Mucosa of descending colon (tissue), 3 donors: ENCODE data around the gene ADAMTS2. TPM values are rescaled to one million over a fixed set of nuclear protein-coding genes. Genes with fewer than 3 reads are reported as not detected.
"Not testable (repeated sequence)": the region's sequence is repeated elsewhere in the genome, so short reads cannot be mapped to it uniquely, and the experiment has no call there.

Experiments used
- ATAC-seq: fragments of 200-7000 bp; cut with Tn5 transposase; one replicate; pipeline ENCODE4 v1.9.1; 2020; ENCODE audit warnings: mild to moderate bottlenecking, moderate library complexity
- DNase-seq, 3 donors: peaks; one replicate each; pipeline ENCODE4 v3.0.0-alpha.2; 2020
- H3K36me3 ChIP-seq: fragments of 200-600 bp; one replicate; pipeline ENCODE4 v1.8.0; 2021; ENCODE audit warnings: low read depth, mild to moderate bottlenecking
- H3K4me1 ChIP-seq: fragments of 200-600 bp; one replicate; pipeline ENCODE4 v1.8.0; 2021; ENCODE audit warnings: low read depth, mild to moderate bottlenecking
- H3K4me3 ChIP-seq: fragments of 200-600 bp; one replicate; pipeline ENCODE4 v1.8.0; 2021; ENCODE audit warnings: mild to moderate bottlenecking
- H3K9me3 ChIP-seq: fragments of 200-600 bp; one replicate; pipeline ENCODE4 v1.8.0; 2021; ENCODE audit warnings: mild to moderate bottlenecking
- intact Hi-C, 2 donors: fragments of 100-400 bp; cut with DNase I in 1 of 2; cut with micrococcal nuclease in 1 of 2; formaldehyde crosslinking; loops; one replicate each; pipeline versions ENCODE4 v1.11.0 to v1.11.1; 2022; cut with DNase I, micrococcal nuclease
- total RNA-seq, 3 donors: library from RNA; stranded (reverse); fragmentation: NEBNext Ultra II Directional in 2 of 3; extraction: Animal tissue kit (Norgen Biotek cat#: 25700) in 2 of 3; gene quantifications; one replicate each; pipeline versions ENCODE4 v1.2.1 to v1.2.4, GENCODE V29; 2021 to 2023
- TF ChIP-seq, protein P1 (sequence below): fragments of 200-600 bp; IDR thresholded peaks from one replicate; pipeline ENCODE4 v1.8.0; 2022; ENCODE audit warnings: antibody characterized with exemption, mild to moderate bottlenecking
- donor health status: DM: no; HTN: no; CAD: no; lungs with moderate emphysema.
- donor health status: DM: no; HTN: no; CAD: no.
- donor health status: DM: no; HTN: yes; CAD: no.

ADAMTS2 gene
- total RNA-seq, 3 donors from 2014 or later, result 1.3 to 9.2 (median 7.3) TPM

DNA sequence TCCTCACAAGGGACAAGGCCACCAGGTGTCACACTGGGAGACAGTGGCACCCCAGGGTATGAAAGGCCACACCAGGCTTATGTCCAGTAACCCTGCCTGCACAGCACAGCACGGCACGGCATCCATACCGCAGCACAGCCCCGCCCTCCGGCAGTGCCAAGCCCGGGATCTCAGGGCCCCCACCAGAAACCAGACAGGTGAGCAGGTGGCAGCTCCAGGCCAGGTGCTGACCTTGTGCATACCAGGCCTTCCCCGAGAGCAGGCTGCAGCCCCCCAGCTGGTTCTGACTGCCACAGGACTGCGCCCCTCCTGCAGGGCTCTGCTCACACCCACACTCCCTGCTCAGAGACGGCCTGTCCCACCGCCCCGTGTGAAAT, 56.5 kb downstream of the ADAMTS2 start:
- intact Hi-C loops, result no loop called here
- Histone ChIP-seq H3K9me3 (no peaks in the 10 kb centered on the region), H3K4me1 (no peaks in the 10 kb centered on the region), H3K4me3 (no peak overlapping the region), H3K36me3 (no peaks in the 10 kb centered on the region)
- TF ChIP-seq, protein P1, sequence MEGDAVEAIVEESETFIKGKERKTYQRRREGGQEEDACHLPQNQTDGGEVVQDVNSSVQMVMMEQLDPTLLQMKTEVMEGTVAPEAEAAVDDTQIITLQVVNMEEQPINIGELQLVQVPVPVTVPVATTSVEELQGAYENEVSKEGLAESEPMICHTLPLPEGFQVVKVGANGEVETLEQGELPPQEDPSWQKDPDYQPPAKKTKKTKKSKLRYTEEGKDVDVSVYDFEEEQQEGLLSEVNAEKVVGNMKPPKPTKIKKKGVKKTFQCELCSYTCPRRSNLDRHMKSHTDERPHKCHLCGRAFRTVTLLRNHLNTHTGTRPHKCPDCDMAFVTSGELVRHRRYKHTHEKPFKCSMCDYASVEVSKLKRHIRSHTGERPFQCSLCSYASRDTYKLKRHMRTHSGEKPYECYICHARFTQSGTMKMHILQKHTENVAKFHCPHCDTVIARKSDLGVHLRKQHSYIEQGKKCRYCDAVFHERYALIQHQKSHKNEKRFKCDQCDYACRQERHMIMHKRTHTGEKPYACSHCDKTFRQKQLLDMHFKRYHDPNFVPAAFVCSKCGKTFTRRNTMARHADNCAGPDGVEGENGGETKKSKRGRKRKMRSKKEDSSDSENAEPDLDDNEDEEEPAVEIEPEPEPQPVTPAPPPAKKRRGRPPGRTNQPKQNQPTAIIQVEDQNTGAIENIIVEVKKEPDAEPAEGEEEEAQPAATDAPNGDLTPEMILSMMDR, result no peak
- DNase-seq (peak in 1 of 3 donors; percentile 47), ATAC-seq (no peak)

DNA sequence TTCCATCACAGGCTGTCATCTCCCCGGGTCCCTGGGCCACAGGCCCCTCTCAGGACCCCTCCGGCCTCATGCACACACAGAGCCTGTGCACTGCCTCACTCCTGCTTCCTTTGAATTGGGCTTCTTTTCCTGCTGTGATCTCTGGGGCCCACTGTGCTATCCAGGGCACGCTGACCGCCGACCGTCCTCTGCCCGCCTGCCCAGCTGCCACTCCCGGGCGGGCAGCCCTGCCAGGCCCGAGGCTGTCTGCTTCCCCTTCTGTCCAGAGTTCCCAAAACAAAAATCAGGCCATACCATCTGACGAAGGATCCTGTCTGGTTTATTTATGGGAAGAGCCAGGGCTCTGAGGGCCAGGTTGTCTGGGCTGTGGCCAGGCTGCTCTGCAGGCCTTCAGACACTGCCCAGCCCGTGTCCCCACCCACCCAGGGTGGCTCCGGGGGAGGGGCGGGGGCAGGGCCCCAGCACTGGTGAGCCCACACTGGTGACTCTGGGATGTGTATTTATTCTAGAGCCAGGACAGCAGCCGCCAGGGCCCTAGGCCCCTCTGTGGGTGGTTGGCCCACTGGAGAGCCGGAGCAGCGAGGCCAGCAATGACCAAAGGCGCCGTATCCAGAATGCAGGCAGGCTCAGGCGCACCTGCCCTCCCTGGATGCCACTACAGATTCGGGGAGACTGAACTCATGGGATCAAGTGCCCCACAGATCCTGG, 57.0 kb downstream of the ADAMTS2 start:
- DNase-seq (peak in 1 of 3 donors; percentile 29), ATAC-seq (no peak)
- Histone ChIP-seq H3K36me3 (no peaks in the 10 kb centered on the region), H3K4me1 (no peaks in the 10 kb centered on the region), H3K9me3 (no peaks in the 10 kb centered on the region), H3K4me3 (no peak overlapping the region)
- TF ChIP-seq, protein P1, result no peak
- intact Hi-C loops, result no loop called here

DNA sequence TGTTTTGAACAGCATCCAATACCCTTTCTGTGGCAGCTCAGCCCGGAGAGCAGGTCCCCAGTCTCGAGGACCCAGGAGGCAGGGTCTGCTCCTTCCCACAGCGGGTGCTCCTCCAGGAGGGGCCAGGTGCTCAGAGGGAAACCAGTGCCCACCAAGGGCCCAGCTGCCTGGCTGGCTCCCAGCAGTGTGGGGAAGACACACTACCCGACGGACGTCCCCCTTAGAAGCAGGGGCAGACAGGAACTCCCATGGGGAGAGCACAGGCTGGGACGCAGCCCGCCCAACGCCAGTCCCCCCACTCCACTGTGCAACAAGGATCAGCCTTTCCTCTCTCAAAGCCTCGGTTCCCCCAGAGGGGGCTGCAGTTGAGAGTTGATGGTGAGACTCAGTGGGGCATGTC, 57.6 kb downstream of the ADAMTS2 start:
- H3K9me3 ChIP-seq, result no peaks in the 10 kb centered on the region
- no peaks in the 10 kb centered on the region for H3K4me1 ChIP-seq
- DNase-seq (peak in 1 of 3 donors; percentile 21), ATAC-seq (peak; percentile 10)
- H3K4me3 ChIP-seq, result no peak overlapping the region
- H3K36me3 ChIP-seq, result no peaks in the 10 kb centered on the region
- TF ChIP-seq, protein P1, result no peak
- intact Hi-C loops, result no loop called here

DNA sequence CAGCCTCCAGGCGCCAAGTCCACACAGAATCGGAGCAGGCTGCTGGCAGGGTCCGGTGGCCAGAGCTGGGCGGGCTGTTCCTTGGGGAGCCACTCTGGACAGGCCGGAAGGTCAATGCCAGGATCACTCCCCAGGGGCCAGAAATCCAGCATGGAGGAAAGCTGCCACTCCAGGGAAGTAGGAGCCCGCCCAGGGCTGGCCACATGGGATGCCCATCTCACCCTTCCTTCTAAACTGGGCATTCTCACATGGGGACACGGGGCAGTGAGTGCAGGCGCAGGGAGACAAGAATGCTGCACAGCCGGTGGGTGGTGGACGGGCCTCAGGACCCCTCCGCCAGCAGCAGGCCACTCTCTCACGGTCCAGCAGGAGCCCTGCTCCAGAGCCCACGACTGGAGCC, 58.2 kb downstream of the ADAMTS2 start:
- no peak for ATAC-seq

DNA sequence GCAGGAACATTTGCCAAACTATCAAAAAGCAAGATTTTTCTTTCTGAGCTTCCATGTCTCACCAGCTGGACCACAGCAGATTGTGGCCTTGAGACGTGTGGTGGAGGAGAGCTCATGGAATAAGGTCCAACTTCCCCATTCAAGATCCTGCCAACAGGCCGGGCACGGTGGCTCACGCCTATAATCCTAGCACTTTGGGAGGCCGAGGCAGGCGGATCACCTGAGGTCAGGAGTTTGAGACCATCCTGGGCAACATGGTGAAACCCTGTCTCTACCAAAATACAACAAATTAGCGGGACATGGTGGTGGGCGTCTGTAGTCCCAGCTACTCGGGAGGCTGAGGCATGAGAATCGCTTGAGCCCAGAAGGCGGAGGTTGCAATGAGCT, 59.5 kb downstream of the ADAMTS2 start:
- H3K36me3 ChIP-seq, ATAC-seq, H3K9me3 ChIP-seq, intact Hi-C loops, H3K4me3 ChIP-seq, H3K4me1 ChIP-seq: not testable (repeated sequence)
- DNase-seq, result peak in 1 of 3 donors; percentile 8

More for the DNA sequence above, 58.2 kb downstream of the ADAMTS2 start:
- TF ChIP-seq, protein P1, result no peak
- peak in 2 of 3 donors; percentile 5 to 30 for DNase-seq
- intact Hi-C loops, result no loop called here
- Histone ChIP-seq H3K4me3 (no peak overlapping the region), H3K36me3 (no peaks in the 10 kb centered on the region), H3K9me3 (no peaks in the 10 kb centered on the region), H3K4me1 (no peaks in the 10 kb centered on the region)

DNA sequence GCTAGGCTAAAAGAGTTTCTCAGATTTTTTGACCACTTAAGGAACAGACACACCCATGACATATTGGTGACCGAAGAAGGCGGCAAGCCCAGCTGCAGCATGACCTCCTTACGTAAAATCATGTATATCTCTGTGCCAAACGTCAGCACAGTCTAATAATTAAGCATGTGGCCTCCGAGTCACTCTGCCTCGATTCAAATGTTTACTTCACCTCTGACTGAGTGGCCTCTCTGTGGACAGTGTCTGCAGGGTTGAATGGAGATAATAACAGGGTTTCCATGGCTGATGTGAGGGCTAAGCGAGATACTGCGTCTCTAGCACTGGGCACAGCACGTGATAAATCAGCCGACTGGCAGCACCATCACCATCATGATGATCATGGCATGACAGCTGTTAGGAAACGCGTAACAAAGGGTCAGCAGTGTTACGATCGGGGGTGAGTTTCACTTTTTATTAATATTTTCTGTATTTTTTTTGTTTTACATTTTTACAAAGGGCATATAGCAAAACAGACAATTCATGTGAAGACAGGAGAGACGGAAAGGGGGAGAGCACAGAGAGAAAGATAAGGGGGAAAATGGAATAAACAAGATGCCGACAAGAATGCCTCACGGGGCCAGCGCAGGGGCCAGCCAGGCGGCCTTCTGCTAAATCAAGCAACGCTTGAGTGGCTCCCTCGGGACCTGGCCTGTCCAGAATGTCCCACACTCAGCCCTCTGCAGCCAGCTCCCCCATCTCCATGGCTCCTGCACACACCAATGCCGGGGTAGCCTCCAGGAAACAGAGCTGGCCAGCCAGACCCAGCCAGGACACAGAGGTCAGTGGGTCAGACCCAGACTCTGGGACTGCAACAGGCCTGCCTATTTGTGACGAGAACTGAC, 60.3 kb downstream of the ADAMTS2 start:
- no peaks in the 10 kb centered on the region for H3K9me3 ChIP-seq
- ATAC-seq, result no peak
- TF ChIP-seq, protein P1, result no peak
- H3K36me3 ChIP-seq, result no peaks in the 10 kb centered on the region
- DNase-seq, result peak in 2 of 3 donors; percentile 15 to 55
- intact Hi-C loops, result no loop called here
- H3K4me1 ChIP-seq, result no peaks in the 10 kb centered on the region
- H3K4me3 ChIP-seq, result no peak overlapping the region

DNA sequence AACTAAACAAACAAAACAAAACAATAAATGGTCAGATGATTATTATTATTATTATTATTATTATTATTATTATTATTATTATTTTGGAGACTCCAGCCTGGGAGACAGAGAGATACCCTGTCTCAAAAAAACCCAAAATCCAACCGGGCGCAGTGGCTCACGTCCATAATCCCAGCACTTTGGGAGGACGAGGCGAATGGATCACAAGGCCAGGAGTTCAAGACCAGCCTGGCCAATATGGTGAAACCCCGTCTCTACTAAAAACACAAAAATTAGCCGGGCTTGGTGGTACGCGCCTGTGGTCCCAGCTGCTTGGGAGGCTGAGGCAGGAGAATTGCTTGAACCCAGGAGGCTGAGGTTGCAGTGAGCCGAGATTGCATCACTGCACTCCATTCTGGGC, 61.4 kb downstream of the ADAMTS2 start:
- H3K4me1 ChIP-seq, intact Hi-C loops, H3K36me3 ChIP-seq, H3K9me3 ChIP-seq, H3K4me3 ChIP-seq, ATAC-seq: not testable (repeated sequence)
- DNase-seq, result peak in 1 of 3 donors; percentile 12
